Ascending aorta (tissue), 2 donors: Measurements from ENCODE around the gene ZFX. TPM values are rescaled to one million over a fixed set of nuclear protein-coding genes. Genes with fewer than 3 reads are reported as not detected.

Source experiments
- DNase-seq, 2 donors: peaks; one replicate each; pipeline ENCODE4 v3.0.0-alpha.2; 2019; ENCODE audit warnings: low spot score in 2 of 2
- H3K27ac ChIP-seq, 2 donors: fragments of 200-600 bp; sonication (generic); one replicate each; pipeline ENCODE4 v1.5.1; 2016 to 2017; ENCODE audit warnings: mild to moderate bottlenecking in 1 of 2
- H3K27me3 ChIP-seq: fragments of 200-600 bp; sonication (generic); one replicate; pipeline ENCODE4 v1.5.1; 2017
- H3K36me3 ChIP-seq, 2 donors: fragments of 200-600 bp; sonication (generic); one replicate each; pipeline ENCODE4 v1.5.1; 2016
- H3K4me1 ChIP-seq, 2 donors: fragments of 200-600 bp; sonication (generic); one replicate each; pipeline ENCODE4 v1.5.1; 2016 to 2017; ENCODE audit warnings: mild to moderate bottlenecking in 1 of 2
- H3K4me3 ChIP-seq, 2 donors: fragments of 200-600 bp; sonication (generic); one replicate each; pipeline ENCODE4 v1.5.1; 2016 to 2017; ENCODE audit warnings: mild to moderate bottlenecking in 1 of 2
- H3K9me3 ChIP-seq, 2 donors: fragments of 200-600 bp; sonication (generic); one replicate each; pipeline ENCODE4 v1.5.1; 2016
- CTCF ChIP-seq, 3 experiments: fragments of 200-600 bp in 2 of 3; fragments of 450-650 bp in 1 of 3; sonication (generic) in 2 of 3; IDR thresholded peaks; one replicate each; pipeline ENCODE4 v1.5.1; 2016 to 2019; ENCODE audit warnings: antibody characterized with exemption in 3 of 3, mild to moderate bottlenecking in 1 of 3, moderate library complexity in 1 of 3
- intact Hi-C: fragments of 100-400 bp; cut with DNase I; formaldehyde crosslinking; loops from one replicate; pipeline ENCODE4 v1.15.1; 2023
- total RNA-seq: library from RNA; depleted of rRNA; stranded (reverse); fragments of >200 nt; gene quantifications from one replicate; pipeline ENCODE4 v1.1.0, GENCODE V29; 2016

ZFX gene
- total RNA-seq, 1 donor from 2014 or later, result 23.4 TPM

GRCh38 chrX:24231131-24231540 is 81.6 kb downstream of the ZFX start:
- Histone ChIP-seq H3K9me3 (no peaks in the 10 kb centered on the region), H3K27ac (no peak overlapping the region), H3K27me3 (no peaks in the 10 kb centered on the region), H3K4me3 (no peak overlapping the region), H3K36me3 (no peaks in the 10 kb centered on the region), H3K4me1 (no peaks in the 10 kb centered on the region)
- intact Hi-C loops, result no loop called here
- DNase-seq, result no peak
- no peak for TF ChIP-seq CTCF (IDR thresholded peaks at IDR 0.05)

GRCh38 chrX:24231641-24232179 is 82.2 kb downstream of the ZFX start:
- no peak for TF ChIP-seq CTCF (IDR thresholded peaks at IDR 0.05)
- DNase-seq, result no peak
- intact Hi-C loops, result no loop called here

GRCh38 chrX:24232796-24233195 is 83.3 kb downstream of the ZFX start:
- no peaks in the 10 kb centered on the region for H3K9me3 ChIP-seq
- no peak for TF ChIP-seq CTCF (IDR thresholded peaks at IDR 0.05)
- H3K4me1 ChIP-seq, result no peaks in the 10 kb centered on the region
- no peak overlapping the region for H3K27ac ChIP-seq
- intact Hi-C loops, result no loop called here
- H3K36me3 ChIP-seq, result no peaks in the 10 kb centered on the region
- no peak for DNase-seq
- H3K4me3 ChIP-seq, result no peak overlapping the region
- no peaks in the 10 kb centered on the region for H3K27me3 ChIP-seq

More at GRCh38 chrX:24231641-24232179, 82.2 kb downstream of the ZFX start:
- Histone ChIP-seq H3K9me3 (no peaks in the 10 kb centered on the region), H3K27me3 (no peaks in the 10 kb centered on the region), H3K4me1 (no peaks in the 10 kb centered on the region), H3K27ac (no peak overlapping the region), H3K4me3 (no peak overlapping the region), H3K36me3 (no peaks in the 10 kb centered on the region)

GRCh38 chrX:24235084-24235710 is 85.7 kb downstream of the ZFX start:
- TF ChIP-seq CTCF (IDR thresholded peaks at IDR 0.05), result no peak
- no peaks in the 10 kb centered on the region for H3K36me3 ChIP-seq
- no peak overlapping the region for H3K27ac ChIP-seq

GRCh38 chrX:24241822-24242648 is 92.5 kb downstream of the ZFX start:
- H3K27ac ChIP-seq, result no peak overlapping the region
- no peak overlapping the region for H3K4me3 ChIP-seq
- no peaks in the 10 kb centered on the region for H3K36me3 ChIP-seq
- H3K4me1 ChIP-seq, result peaks cover 0 to 4% of the 10 kb centered on the region in 2 donors
- no peaks in the 10 kb centered on the region for H3K9me3 ChIP-seq
- DNase-seq, result no peak
- intact Hi-C loops, result loop anchor here (2.0 kb wide), 2 partner anchors 91 to 159 kb away; no protein-coding TSS in a partner anchor
- H3K27me3 ChIP-seq, result no peaks in the 10 kb centered on the region
- peak in 2 of 3 experiments; percentile 33 to 40 for TF ChIP-seq CTCF (IDR thresholded peaks at IDR 0.05)

More at GRCh38 chrX:24235084-24235710, 85.7 kb downstream of the ZFX start:
- intact Hi-C loops, result no loop called here
- no peak for DNase-seq
- Histone ChIP-seq H3K27me3 (no peaks in the 10 kb centered on the region), H3K9me3 (no peaks in the 10 kb centered on the region), H3K4me3 (no peak overlapping the region), H3K4me1 (no peaks in the 10 kb centered on the region)
